Parathyroid adenoma (tissue), 2 donors: ENCODE measurements around the gene METTL26.
A peak's percentile ranks its signal among the peaks of the same experiment; 100 is the strongest.

Experiments
- H2AFZ ChIP-seq: fragments of 300-600 bp; sonication (generic); one replicate; pipeline ENCODE4 v1.7.0; 2017; ENCODE audit warnings: antibody characterized with exemption, mild to moderate bottlenecking
- H3K27ac ChIP-seq: fragments of 300-600 bp; sonication (generic); one replicate; pipeline ENCODE4 v1.7.0; 2017
- H3K27me3 ChIP-seq: fragments of 300-600 bp; sonication (generic); one replicate; pipeline ENCODE4 v1.7.0; 2017; ENCODE audit warnings: low read length; ENCODE audit not compliant: control insufficient read depth, insufficient read depth
- H3K36me3 ChIP-seq: fragments of 300-600 bp; sonication (generic); one replicate; pipeline ENCODE4 v1.7.0; 2017; ENCODE audit warnings: low read length; ENCODE audit not compliant: control insufficient read depth, insufficient read depth
- H3K4me1 ChIP-seq: fragments of 300-600 bp; sonication (generic); one replicate; pipeline ENCODE4 v1.7.0; 2017; ENCODE audit warnings: control low read depth
- H3K4me2 ChIP-seq: fragments of 300-600 bp; sonication (generic); one replicate; pipeline ENCODE4 v1.7.0; 2017; ENCODE audit warnings: low read length
- H3K4me3 ChIP-seq: fragments of 300-600 bp; sonication (generic); one replicate; pipeline ENCODE4 v1.7.0; 2017; ENCODE audit warnings: low read depth, low read length
- H3K79me2 ChIP-seq: fragments of 300-600 bp; sonication (generic); one replicate; pipeline ENCODE4 v1.7.0; 2017; ENCODE audit warnings: control low read depth
- H3K9ac ChIP-seq: fragments of 300-600 bp; sonication (generic); one replicate; pipeline ENCODE4 v1.7.0; 2017; ENCODE audit warnings: mild to moderate bottlenecking
- H3K9me3 ChIP-seq: fragments of 300-600 bp; sonication (generic); one replicate; pipeline ENCODE4 v1.7.0; 2017; ENCODE audit warnings: low read length; ENCODE audit not compliant: control insufficient read depth
- TF ChIP-seq, protein P1 (sequence below): fragments of 300-600 bp; sonication (generic); IDR thresholded peaks from one replicate; pipeline ENCODE4 v1.7.0; 2017; ENCODE audit warnings: antibody characterized with exemption, mild to moderate bottlenecking
- donor health status: primary hyperparathyroidism.

Gene METTL26

DNA sequence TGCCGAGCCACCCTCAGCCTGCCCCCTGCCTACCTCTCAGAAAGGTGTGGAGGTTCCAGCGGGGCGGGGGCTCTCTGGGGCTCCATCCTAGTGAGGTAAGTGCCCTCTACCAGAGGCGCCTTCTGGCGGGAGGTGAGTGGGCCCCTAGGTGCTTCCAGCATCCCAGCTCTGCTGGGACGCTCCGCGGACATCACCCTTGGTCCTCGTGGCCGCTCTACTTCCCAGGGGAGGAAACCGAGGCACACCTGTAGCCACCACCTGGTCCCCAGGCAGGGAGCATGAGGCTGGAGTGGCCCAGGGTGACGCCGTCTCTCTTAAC lies 6.9 kb upstream of the METTL26 start:
- Histone ChIP-seq H3K4me1 (peaks cover 36% of the 10 kb centered on the region), H3K9ac (no peak overlapping the region), H3K4me2 (peak overlapping the region; percentile 83), H3K4me3 (peak overlapping the region; percentile 83), H3K27me3 (no peaks in the 10 kb centered on the region), H3K9me3 (no peaks in the 10 kb centered on the region), H3K79me2 (peaks cover 34% of the 10 kb centered on the region), H3K27ac (peak overlapping the region; percentile 85), H2AFZ (no peak overlapping the region), H3K36me3 (no peaks in the 10 kb centered on the region)
- TF ChIP-seq, protein P1, sequence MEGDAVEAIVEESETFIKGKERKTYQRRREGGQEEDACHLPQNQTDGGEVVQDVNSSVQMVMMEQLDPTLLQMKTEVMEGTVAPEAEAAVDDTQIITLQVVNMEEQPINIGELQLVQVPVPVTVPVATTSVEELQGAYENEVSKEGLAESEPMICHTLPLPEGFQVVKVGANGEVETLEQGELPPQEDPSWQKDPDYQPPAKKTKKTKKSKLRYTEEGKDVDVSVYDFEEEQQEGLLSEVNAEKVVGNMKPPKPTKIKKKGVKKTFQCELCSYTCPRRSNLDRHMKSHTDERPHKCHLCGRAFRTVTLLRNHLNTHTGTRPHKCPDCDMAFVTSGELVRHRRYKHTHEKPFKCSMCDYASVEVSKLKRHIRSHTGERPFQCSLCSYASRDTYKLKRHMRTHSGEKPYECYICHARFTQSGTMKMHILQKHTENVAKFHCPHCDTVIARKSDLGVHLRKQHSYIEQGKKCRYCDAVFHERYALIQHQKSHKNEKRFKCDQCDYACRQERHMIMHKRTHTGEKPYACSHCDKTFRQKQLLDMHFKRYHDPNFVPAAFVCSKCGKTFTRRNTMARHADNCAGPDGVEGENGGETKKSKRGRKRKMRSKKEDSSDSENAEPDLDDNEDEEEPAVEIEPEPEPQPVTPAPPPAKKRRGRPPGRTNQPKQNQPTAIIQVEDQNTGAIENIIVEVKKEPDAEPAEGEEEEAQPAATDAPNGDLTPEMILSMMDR, result no peak

DNA sequence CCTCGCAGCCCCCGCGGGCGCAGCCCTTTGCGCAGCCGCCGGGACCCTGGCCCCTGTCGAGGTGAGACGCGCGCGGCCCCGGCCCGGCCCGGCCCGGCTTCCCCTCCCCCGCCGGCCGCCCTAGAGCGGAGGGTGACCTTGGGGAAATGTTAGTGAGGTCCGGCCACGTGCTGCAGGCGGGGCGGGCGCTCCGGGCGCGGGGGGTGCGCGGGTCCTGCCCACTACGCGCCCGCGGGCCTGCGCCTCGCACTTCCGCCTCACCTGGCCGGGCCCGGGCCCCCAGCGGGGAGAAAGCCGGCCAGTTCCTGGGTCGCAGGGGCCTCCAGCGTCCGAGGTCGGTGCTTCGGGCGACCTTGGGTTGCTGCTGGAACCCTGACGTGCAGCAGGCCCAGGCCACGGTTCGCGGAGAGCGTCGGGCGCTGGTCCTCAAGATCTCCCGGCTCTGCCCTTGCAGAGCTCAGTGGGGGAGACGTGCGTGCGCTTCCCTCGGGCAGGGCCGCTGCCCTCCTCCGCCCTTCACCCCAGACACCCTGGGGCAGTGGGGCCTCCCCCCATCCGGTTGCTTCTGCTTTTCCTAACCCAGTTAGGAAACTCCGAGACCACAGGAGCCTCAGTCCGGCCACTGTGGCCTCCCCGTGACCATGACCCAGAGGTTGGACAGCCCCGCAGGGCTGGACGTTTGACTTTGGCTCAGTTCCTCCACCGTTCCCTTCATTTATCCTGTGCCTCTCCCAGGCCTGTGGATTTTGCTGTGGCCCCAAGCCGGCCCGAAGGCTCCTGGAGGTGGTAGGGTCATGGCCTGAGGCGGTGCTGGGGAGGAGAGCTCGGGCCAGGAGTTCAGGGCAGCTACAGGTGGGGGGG lies 6.3 kb upstream of the METTL26 start:
- Histone ChIP-seq H3K9me3 (no peaks in the 10 kb centered on the region), H3K27ac (peak overlapping the region; percentile 85), H3K27me3 (no peaks in the 10 kb centered on the region), H3K79me2 (peaks cover 34% of the 10 kb centered on the region), H3K4me2 (peak overlapping the region; percentile 83), H3K36me3 (no peaks in the 10 kb centered on the region), H3K9ac (no peak overlapping the region), H3K4me1 (peaks cover 33% of the 10 kb centered on the region), H2AFZ (peak overlapping the region; percentile 25), H3K4me3 (peak overlapping the region; percentile 83)
- TF ChIP-seq, protein P1, result no peak

DNA sequence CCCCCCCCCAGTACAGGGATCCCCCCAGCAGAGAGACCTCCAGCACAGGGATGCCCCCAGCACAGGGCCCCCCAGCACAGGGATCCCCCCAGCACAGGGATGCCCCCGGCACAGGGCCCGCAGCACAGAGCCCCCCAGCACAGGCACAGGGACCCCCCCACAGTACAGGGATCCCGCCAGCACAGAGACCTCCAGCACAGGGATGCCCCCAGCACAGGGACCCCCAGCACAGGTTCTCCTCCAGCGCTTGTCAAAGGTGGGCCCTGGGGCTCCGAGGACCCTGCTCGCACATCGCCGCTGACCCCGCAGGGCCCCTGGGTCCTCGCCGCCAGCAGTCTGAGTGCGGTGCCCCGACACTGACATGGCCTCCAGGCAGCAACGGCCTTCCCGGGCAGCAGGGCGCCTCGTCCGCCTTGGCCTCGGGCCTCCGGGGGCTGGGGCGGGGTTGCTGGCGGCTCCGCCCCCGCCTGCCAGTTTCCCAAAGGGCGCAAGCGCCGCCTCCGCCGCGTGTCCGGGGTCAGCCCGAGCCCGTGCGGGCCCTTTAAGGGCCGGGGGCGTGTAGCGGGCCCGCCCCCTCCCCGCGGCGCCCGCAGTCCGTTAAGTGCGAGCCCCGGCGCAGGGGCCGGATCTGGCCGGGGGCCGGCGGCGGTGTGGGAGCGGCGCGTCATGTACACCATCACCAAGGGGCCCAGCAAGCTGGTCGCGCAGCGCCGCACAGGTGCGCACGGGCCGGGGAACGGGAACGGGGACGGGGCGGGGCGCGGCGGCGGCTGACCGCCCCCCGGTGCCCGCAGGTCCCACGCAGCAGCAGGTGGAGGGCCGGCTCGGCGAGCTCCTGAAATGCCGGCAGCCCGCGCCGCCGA lies 5.5 kb upstream of the METTL26 start, which contains the start of gene MCRIP2:
TSS of gene MCRIP2 (plus strand) at position 503 of the 863 bp plus-strand sequence. CDS start at position 667, 164 bp downstream.
- H3K9ac ChIP-seq, result peak within 1 kb of the TSS; percentile 80
- H3K4me3 ChIP-seq, result peak within 1 kb of the TSS; percentile 83
- H3K4me2 ChIP-seq, result peak within 1 kb of the TSS; percentile 98
- H2AFZ ChIP-seq, result peak within 1 kb of the TSS; percentile 88
- H3K27me3 ChIP-seq, result peaks cover 1% of the 10 kb centered on the region
- H3K79me2 ChIP-seq, result peaks cover 32% of the 10 kb centered on the region
- H3K9me3 ChIP-seq, result no peaks in the 10 kb centered on the region
- H3K36me3 ChIP-seq, result no peaks in the 10 kb centered on the region
- TF ChIP-seq, protein P1, result no peak
- H3K27ac ChIP-seq, result peak within 1 kb of the TSS; percentile 85
- peaks cover 25% of the 10 kb centered on the region for H3K4me1 ChIP-seq

DNA sequence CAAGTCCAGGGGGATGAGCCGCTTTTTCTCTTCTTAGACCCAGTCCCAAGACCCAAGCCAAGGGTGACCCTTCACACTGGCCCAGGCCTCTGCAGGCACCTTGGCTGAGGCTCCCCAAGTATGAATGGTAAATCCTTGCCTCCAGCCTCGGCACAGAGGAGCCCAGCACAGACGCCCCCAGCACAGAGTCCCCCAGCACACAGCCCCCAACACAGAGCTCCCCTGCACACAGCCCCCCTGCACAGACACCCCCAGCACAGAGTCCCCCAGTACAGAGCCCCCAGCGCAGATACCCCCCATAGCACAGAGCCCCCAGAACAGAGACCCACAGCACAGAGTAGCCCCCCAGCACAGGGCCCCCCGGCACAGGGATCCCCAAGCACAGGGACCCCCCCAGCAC lies 4.5 kb upstream of the METTL26 start:
- Histone ChIP-seq H3K4me3 (peak overlapping the region; percentile 83), H3K27ac (no peak overlapping the region), H3K79me2 (peaks cover 25% of the 10 kb centered on the region), H3K9ac (no peak overlapping the region), H3K36me3 (no peaks in the 10 kb centered on the region), H3K4me1 (peaks cover 17% of the 10 kb centered on the region), H2AFZ (no peak overlapping the region), H3K4me2 (peak overlapping the region; percentile 98), H3K27me3 (peaks cover 3% of the 10 kb centered on the region), H3K9me3 (no peaks in the 10 kb centered on the region)
- TF ChIP-seq, protein P1, result no peak
